MM.1S (cell line): ENCODE measurements around the gene SEC22C.
A peak's percentile ranks its signal among the peaks of the same experiment; 100 is the strongest.

Experiments
- DNase-seq: peaks from one replicate; pipeline ENCODE4 v3.0.0-alpha.2; 2015
- H2AFZ ChIP-seq: fragments of 300-600 bp; sonication (generic); 2 replicates; pipeline ENCODE4 v1.6.0; 2016; ENCODE audit warnings: antibody characterized with exemption, low read length
- H3F3A ChIP-seq: fragments of 300-600 bp; sonication (generic); 2 replicates; pipeline ENCODE4 v1.6.1; 2016; ENCODE audit warnings: mild to moderate bottlenecking, antibody characterized with exemption, low read length, moderate library complexity, mixed read lengths; ENCODE audit not compliant: insufficient read depth
- H3K27ac ChIP-seq: fragments of 300-600 bp; sonication (generic); 2 replicates; pipeline ENCODE4 v1.5.1; 2016; ENCODE audit warnings: mild to moderate bottlenecking, low read length
- H3K27me3 ChIP-seq: fragments of 300-600 bp; sonication (generic); replicated peaks from 2 replicates; pipeline ENCODE4 v1.6.0; 2016; ENCODE audit warnings: low read length; ENCODE audit not compliant: insufficient read depth
- H3K36me3 ChIP-seq: fragments of 300-600 bp; sonication (generic); replicated peaks from 2 replicates; pipeline ENCODE4 v1.6.1; 2016; ENCODE audit warnings: mild to moderate bottlenecking, low read length, mixed read lengths; ENCODE audit not compliant: insufficient read depth
- H3K4me1 ChIP-seq: fragments of 300-600 bp; sonication (generic); 2 replicates; pipeline ENCODE4 v1.6.1; 2016; ENCODE audit warnings: low read length, mixed read lengths
- H3K4me2 ChIP-seq: fragments of 300-600 bp; sonication (generic); 2 replicates; pipeline ENCODE4 v1.6.0; 2016; ENCODE audit warnings: low read depth, low read length
- H3K4me3 ChIP-seq: fragments of 300-600 bp; sonication (generic); 2 replicates; pipeline ENCODE4 v1.5.1; 2016; ENCODE audit warnings: low read length, mixed read lengths
- H3K79me2 ChIP-seq: fragments of 300-600 bp; sonication (generic); 2 replicates; pipeline ENCODE4 v1.6.1; 2016; ENCODE audit warnings: mixed run types, low read length, mixed read lengths
- H3K9ac ChIP-seq: fragments of 300-600 bp; sonication (generic); 2 replicates; pipeline ENCODE4 v1.6.1; 2016; ENCODE audit warnings: low read length, mixed read lengths
- H3K9me2 ChIP-seq: fragments of 300-600 bp; sonication (generic); replicated peaks from 2 replicates; pipeline ENCODE4 v1.6.1; 2016; ENCODE audit warnings: mild to moderate bottlenecking, low read length, mixed read lengths; ENCODE audit not compliant: insufficient read depth
- H3K9me3 ChIP-seq: fragments of 300-600 bp; sonication (generic); replicated peaks from 2 replicates; pipeline ENCODE4 v1.6.1; 2016; ENCODE audit warnings: mild to moderate bottlenecking, low read length, mixed read lengths; ENCODE audit not compliant: insufficient read depth
- H4K20me1 ChIP-seq: fragments of 300-600 bp; sonication (generic); 2 replicates; pipeline ENCODE4 v1.6.1; 2016; ENCODE audit warnings: mild to moderate bottlenecking, low read length, moderate library complexity, mixed read lengths; ENCODE audit not compliant: insufficient read depth
- CTCF ChIP-seq: fragments of 300-600 bp; sonication (generic); IDR thresholded peaks from 2 replicates; pipeline ENCODE4 v1.5.1; 2016; ENCODE audit warnings: antibody characterized with exemption, low read length, mixed read lengths
- EZH2 ChIP-seq: fragments of 300-600 bp; sonication (generic); optimal IDR thresholded peaks from 2 replicates; pipeline ENCODE3; 2017; ENCODE audit warnings: low read depth, mild to moderate bottlenecking, antibody characterized with exemption, low read length, mixed read lengths
- EZH2phosphoT487 ChIP-seq: fragments of 300-600 bp; sonication (generic); IDR thresholded peaks from 2 replicates; pipeline ENCODE4 v1.6.1; 2018; ENCODE audit warnings: antibody characterized with exemption, low read length

The SEC22C gene

GRCh38 chr3:42591811-42592210, 10.0 kb upstream of the SEC22C start:
- Histone ChIP-seq H3K4me2 (peak overlapping the region; percentile 98), H4K20me1 (no peaks in the 10 kb centered on the region), H3K9ac (peak overlapping the region; percentile 91; the same call in 1 of the 2 replicates), H3K9me3 (no peaks in the 10 kb centered on the region), H3F3A (peaks cover 22% of the 10 kb centered on the region), H3K4me1 (peaks cover 27% of the 10 kb centered on the region), H3K36me3 (peaks cover 11% of the 10 kb centered on the region; the same call in 1 of the 2 replicates), H3K79me2 (peaks cover 48% of the 10 kb centered on the region), H3K27me3 (no peaks in the 10 kb centered on the region), H3K27ac (peak overlapping the region; percentile 72; the same call in 1 of the 2 replicates), H3K9me2 (no peaks in the 10 kb centered on the region), H2AFZ (no peak overlapping the region), H3K4me3 (peak overlapping the region; percentile 68)
- no peak for DNase-seq
- no peak for TF ChIP-seq CTCF
- no peak for TF ChIP-seq EZH2
- no peak for TF ChIP-seq EZH2phosphoT487

DNA sequence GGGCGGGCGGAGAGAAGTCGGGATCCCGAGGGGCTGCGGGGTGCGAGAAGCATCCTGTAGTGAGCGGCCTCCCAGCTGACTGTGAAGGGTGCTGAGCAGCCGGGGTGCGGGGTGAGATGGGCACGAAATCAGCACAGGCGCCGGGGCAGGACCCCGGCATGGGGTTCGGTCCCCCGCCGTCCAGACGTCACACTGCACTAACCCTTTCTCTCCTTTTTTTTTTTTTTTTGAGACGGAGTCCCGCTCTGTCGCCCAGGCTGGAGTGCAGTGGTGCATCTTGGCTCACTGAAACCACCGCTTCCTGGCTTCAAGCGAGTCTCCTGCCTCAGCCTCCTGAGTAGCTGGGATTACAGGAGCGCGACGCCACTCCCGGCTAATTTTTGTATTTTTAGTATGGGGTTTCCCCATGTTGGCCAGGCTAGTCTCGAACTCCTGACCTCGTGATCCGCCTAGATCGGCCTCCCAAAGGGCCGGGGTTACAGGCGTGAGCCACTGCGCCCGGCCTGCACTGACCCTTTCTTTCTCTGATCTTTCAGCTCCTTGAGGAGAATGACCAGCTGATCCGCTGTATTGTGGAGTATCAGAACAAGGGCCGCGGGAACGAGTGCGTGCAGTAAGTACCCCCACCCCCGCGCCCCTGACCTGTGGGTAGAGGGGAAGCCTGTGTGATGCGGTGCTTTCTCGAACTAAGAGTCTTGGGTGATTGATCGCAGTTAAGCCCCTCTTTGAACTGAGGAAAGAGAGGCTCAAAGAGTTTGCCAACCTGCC, 9.4 kb upstream of the SEC22C start:
- Histone ChIP-seq H3K79me2 (peaks cover 48% of the 10 kb centered on the region), H3K9me3 (no peaks in the 10 kb centered on the region), H4K20me1 (no peaks in the 10 kb centered on the region), H3K4me3 (peak overlapping the region; percentile 68), H3K4me2 (peak overlapping the region; percentile 98), H2AFZ (no peak overlapping the region), H3K36me3 (peaks cover 10% of the 10 kb centered on the region; the same call in 1 of the 2 replicates), H3K9me2 (no peaks in the 10 kb centered on the region), H3K9ac (peak overlapping the region; percentile 91), H3K27me3 (no peaks in the 10 kb centered on the region), H3F3A (peaks cover 18% of the 10 kb centered on the region), H3K4me1 (peaks cover 27% of the 10 kb centered on the region), H3K27ac (peak overlapping the region; percentile 72)
- DNase-seq, result peak; percentile 11
- TF ChIP-seq EZH2phosphoT487, result no peak
- TF ChIP-seq EZH2, result no peak
- TF ChIP-seq CTCF, result no peak

DNA sequence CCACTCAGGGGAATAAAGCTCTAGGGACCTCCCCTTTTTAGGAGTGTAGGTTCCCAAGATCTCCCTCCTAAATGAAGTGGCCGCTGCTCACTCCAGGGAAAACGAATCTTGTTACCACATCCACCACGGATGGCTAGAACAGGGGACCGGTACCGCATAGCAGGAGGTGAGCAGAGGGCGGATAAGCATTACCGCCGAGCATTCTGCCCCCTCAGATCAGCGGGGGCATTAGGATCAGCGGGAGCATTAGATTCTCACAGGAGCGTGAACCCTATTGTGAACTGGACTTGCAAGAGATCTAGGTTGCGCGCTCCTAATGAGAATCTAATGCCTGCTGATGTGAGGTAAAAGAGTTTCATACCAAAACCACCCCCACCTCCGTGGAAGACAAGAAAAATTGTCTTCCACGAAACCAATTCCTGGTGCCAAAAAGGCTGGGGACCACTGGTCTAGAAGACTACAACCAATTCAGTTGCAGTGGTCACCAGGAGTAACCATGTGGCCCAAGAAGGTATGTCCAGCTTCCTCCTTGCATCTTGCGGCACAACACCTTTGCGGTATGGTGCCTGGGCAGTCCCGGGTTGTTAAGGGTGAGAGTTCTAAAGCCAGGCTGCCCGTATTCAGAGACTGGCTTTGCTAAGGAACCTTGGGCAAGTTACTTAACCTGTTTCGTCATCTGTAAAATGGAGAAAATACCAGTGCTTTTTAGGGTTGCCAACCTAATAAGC, 7.8 kb upstream of the SEC22C start:
- H4K20me1 ChIP-seq, result no peaks in the 10 kb centered on the region
- peaks cover 27% of the 10 kb centered on the region for H3K4me1 ChIP-seq
- peaks cover 36% of the 10 kb centered on the region for H3K79me2 ChIP-seq
- peak overlapping the region; percentile 66 for H3K9ac ChIP-seq
- H3K9me2 ChIP-seq, result no peaks in the 10 kb centered on the region
- TF ChIP-seq EZH2phosphoT487 (no peak), EZH2 (no peak), CTCF (no peak)
- H3F3A ChIP-seq, result peaks cover 10% of the 10 kb centered on the region
- H3K9me3 ChIP-seq, result no peaks in the 10 kb centered on the region
- no peak for DNase-seq
- peak overlapping the region; percentile 81 for H3K27ac ChIP-seq
- H3K4me3 ChIP-seq, result peak overlapping the region; percentile 58
- H3K36me3 ChIP-seq, result peaks cover 9% of the 10 kb centered on the region; the same call in 1 of the 2 replicates
- peak overlapping the region; percentile 91 for H3K4me2 ChIP-seq
- H3K27me3 ChIP-seq, result no peaks in the 10 kb centered on the region
- H2AFZ ChIP-seq, result peak overlapping the region; percentile 83
